HG02763 (cell line): Measurements from ENCODE around the gene OR2L5.
A peak's percentile ranks its signal among the peaks of the same experiment; 100 is the strongest.

ENCODE experiments used
- ATAC-seq: cut with Tn5 transposase; IDR thresholded peaks from one replicate; pipeline ENCODE4 v1.9.1; 2021; ENCODE audit warnings: mild to moderate bottlenecking, moderate library complexity; ENCODE audit not compliant: unreplicated experiment

OR2L5 gene, protein sequence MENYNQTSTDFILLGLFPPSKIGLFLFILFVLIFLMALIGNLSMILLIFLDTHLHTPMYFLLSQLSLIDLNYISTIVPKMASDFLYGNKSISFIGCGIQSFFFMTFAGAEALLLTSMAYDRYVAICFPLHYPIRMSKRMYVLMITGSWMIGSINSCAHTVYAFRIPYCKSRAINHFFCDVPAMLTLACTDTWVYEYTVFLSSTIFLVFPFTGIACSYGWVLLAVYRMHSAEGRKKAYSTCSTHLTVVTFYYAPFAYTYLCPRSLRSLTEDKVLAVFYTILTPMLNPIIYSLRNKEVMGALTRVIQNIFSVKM

DNA sequence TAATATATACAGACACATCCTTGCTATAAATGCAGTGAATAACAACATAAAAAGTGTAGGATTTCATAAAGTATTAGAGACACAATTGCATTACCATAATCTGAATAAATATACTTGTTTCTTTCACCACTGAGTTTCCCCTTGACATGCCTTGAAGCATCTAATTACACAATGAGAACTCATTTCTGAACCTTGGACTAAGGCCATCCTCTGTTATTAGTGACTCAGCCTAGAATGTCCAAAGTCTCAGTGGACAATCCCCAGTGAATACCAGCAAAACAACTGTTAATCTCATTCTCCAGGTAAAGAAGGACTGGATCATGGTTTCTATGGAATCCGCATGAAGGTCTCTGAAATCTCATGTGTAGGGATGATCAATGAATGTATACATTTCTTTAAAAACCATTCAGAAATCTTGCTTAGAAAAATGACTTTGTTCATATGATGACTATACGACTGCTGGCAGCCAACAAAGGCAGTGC is at the start of gene OR2L5:
Gene OR2L5 (plus strand): TSS at position 432 of the 482 bp plus-strand sequence. CDS start 8,288 bp downstream, outside the sequence.
- no peak for ATAC-seq

DNA sequence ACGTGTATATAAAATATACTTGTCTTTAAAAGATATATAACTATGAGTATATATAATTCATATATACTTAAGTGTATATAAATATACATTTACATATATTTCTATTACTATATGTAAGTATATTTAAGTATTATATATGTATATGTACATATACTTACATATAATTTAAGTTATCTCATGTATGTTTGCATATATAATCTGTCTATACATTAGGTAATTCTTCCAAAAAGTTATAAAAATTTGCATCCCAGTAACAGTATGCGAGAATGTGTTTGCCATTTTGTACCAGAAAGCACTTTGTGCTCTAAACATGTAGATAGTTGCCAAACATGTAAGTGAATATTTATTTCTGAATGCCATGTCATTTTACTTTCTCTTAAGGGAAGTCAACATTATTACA is 48.5 kb upstream of the OR2L5 start, which contains the start of gene OR2AK2:
Gene OR2AK2 (plus strand): TSS at position 301 of the 400 bp plus-strand sequence. CDS start 144 bp downstream, outside the sequence.
- no peak for ATAC-seq

DNA sequence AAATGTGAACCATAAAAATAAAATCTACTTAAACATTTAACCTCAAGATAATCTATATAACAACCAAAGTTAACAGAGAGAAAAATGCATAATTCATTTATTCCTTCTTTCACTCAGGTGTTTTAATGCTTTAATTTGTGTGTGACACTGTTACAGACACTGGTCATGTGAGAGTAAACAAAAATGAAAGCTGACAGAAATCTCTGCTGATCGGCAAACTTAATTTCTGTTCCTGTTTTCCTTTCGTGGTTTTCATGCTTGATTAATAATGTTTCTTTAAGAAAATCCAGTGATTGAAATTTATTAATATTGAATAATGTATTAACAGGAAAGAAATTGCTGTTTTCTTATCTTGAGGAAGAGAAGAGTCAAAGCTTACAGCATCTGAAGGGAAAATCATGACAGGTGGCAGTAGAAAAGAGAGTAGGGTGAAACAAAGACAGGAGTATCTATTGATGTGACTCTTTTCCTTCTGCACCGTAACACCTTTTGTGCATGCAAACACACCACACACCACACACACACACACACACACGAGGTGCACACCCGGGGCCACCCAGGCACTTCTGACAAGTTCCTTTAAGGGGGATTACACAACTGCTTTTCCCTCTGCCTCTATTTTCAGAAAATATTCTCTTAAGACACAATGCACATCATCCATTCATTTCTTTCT is 46.8 kb upstream of the OR2L5 start:
- peak; percentile 73 for ATAC-seq

DNA sequence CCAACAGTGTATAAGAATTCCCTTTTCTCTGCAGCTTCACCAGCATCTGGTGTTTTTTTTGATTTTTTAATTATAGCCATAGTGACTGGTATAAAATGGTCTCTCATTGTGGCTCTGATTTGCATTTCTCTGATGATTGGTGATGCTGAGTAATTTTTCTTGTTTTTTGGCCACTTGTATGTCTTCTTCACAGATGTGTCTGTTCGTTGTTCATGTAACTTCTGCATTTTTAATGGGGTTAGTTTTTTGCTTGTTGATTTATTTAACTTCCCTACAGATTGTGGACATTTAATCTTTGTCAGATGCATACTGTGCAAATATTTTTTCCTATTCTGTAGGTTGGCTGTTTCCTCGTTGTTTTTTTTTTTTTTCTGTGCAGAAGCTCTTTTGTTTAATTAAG is 20.5 kb upstream of the OR2L5 start:
- ATAC-seq: no peak

DNA sequence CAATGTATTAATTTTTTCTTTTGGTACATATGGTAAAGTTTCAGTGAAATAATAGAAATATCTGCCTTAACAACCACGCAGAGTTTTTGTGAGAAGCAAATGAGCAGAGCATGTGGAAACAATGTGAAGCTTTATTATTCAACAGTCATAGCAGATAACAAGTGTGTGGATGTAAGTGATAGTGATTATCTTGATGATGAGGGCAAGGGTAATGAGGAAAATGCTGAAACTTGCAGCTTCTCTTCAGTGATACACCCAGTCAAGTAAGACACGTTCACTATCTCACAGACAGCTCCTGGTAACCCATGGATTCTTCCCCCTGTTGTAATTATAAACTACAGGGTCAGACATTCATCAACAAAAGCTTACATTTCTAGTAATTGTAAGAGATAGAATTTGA is 14.6 kb upstream of the OR2L5 start:
- ATAC-seq: no peak

DNA sequence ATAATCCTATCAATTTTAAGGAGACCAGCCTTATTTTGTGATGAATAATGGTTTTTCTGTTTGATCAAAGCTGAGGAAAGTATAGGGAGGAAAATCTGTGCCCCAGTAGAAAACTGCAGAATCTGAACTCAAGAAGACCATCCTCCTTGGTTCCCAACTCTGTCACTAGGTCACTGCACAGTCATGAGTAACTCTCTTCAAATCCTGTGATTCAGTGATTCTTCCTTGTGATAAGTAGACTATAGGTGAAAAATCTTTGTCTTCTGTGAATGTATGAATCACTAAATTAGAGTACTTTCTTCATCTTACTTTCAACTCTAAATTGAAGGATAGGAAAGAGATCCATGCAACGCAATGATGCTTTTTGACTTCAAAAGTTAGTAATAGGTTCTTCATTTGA is 13.3 kb upstream of the OR2L5 start:
- ATAC-seq: no peak

DNA sequence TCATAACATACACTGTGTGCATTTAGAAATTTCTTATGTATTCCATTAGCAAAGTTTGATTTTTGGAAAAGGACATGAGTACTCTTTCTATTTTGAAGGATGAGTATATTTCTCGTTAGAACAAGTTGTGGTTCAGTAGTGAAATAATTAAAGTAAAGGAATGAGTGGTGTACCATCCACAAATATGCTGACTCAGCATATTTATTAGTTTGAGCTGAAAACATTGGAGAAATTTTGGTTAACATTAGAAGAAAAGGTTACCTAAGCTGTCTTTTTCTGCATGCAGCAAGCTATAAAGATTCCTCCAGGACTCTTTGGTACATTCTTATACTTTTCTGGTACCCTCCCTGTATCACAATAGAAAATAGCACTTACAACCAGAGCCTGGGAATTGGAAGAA is 5.7 kb upstream of the OR2L5 start:
- no peak for ATAC-seq

DNA sequence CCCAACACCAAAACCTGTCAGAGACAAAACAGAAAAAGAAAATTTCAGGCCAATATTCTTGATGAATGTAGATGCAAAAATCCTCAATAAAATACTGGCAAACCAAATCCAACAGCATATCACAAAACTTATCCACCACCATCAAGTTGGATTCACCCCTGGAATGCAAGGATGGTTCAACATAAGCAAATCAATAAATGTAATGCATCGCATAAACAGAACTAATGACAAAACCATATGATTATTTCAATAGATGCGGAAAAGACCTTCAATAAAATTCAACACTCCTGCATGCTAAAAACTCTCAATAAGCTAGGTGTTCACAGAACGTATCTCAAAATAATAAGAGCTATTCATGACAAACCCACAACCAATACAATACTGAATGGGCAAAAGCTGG is 3.8 kb upstream of the OR2L5 start:
- ATAC-seq: no peak

DNA sequence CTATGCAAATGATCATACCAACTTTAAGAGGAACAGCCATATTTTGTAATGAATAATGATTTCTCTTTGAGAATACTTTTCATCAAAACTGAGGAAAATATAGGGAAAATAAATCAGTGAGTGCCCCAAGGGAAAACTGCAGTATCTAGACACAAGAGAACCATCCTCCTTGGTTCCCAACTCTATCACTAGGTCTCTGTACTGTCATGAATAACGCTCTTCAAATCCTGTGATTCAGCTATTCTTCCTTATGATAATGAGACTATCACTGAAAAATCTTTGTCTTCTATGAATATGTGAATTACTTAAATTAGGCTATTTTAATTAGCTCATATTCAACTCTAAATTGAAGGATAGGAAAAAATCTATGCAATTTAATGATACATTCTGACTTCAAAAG is 2.3 kb downstream of the OR2L5 start:
- no peak for ATAC-seq

DNA sequence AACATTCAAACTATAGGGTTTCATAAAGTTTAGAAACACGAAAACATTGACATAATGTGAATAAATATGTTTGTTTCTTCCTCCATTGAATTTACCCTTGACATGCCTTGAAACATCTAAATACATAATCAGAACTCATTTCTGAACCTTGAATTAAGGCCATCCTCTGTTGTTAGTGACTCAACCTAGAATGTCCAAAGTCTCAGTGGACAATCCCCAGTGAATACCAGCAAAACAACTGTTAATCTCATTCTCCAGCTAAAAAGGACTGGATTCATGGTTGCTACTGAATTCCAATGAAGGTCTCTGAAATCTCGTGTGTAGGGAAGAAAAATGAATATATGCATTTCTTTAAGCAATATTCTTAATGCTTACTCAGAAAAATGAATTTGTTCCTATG is 16.3 kb downstream of the OR2L5 start, which contains the start of gene OR2L2:
Gene OR2L2 (plus strand): TSS at position 301 of the 400 bp plus-strand sequence. CDS start 8,198 bp downstream, outside the sequence.
- no peak for ATAC-seq

DNA sequence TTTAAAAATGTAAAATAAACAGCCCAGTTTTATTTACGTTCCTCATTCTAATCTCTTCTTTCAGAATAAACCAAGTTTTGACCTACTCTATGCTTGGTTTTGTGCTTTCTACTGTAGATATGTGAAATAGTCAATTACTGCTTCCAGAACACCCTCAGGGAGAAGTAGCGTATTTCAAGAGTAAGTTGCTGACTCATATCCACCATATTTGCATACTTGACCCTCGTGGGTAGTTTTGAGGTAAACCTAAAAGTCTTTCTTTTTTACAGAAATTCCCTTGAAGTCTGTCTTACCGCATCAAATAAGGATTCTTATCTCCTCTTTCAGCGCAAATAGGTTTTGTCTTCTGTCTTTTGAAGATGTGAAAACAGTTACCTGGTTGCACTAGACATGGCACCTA is 31.7 kb downstream of the OR2L5 start:
- no peak for ATAC-seq

DNA sequence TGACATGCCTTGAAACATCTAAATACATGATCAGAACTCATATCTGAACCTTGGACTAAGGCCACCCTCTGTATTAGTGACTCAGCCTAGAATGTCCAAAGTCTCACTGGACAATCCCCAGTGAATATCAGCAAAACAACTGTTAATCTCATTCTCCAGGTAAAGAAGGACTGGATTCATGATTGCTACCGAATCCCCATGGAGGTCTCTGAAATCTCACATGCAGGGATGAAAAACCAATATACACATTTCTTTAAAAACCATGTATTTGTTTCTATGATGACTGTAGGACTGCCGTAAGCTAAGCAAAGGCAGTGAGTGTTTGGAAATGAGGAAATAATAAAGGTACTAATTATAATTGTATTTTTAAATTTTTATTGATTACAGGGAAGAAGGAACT is 33.1 kb downstream of the OR2L5 start, which contains the start of gene OR2L3:
Gene OR2L3 (plus strand): TSS at position 301 of the 400 bp plus-strand sequence. CDS start 13,846 bp downstream, outside the sequence.
- no peak for ATAC-seq

DNA sequence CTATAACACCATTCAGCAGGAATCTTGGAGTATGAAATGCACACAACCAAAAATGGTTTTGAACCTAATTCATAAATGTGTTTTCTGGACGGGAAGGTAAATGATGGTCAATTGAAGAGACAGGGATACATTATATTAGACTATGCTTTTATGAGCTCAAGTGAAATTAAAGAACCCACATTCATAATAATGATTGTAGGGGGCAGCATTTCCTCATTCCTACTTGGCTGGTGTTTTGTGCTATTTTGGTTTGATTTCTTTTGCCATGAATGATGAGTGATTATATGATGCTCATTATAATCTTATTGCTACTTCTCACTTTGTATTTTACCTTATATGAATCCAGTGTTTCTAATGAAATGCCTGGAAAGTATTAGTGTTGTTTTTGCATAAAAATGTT is 33.5 kb downstream of the OR2L5 start:
- ATAC-seq: no peak

DNA sequence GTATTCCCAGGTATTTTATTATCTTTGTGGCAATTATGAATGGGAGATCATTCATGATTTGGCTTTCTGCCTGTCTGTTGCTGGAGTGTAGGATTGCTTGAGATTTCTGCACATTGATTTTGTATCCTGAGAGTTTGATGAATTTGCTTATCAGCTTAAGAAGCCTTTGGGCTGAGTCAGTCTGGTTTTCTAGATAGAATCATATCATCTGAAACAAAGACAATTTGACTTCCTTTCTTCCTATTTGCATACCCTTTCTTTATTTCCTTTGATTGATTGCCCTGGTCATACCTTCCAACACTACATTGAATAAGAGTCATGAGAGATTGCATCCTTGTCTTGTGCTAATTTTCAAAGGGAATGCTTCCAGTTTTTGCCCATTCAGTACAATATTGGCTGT is 41.2 kb downstream of the OR2L5 start:
- no peak for ATAC-seq

DNA sequence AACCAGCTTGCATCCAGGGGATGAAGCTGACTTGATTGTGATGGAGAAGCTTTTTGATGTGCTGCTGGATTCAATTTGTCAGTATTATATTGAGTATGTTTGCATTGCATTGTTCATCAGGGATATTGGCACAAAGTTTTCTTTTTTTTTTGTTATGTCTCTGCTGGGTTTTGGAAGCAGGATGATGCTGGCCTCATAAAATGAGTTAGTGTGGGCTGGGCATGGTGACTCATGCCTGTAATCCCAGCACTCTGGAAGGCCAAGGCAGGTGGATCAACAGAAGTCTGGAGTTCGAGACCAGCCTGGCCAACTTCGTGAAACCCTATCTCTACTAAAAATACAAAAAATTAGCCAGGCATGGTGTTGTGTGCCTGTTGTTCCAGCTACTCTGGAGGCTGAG is 41.8 kb downstream of the OR2L5 start:
- no peak for ATAC-seq

DNA sequence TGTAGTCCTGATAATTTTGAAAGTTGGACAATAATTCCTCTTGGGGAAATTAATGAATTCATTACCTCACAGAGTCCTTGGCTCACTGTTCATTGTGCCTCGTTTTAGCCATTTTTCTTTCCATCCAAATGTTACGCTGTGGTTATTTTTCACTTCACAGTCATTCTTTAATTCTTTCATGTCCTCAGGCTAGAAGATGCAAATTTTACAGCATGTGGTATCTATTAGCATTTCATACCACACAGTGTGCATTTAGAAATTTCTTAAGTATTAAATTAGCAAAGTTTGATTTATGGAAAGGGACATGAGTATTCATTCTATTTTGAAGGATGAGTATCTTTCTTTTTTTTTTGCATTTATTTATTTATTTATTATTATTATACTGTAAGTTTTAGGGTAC is 51.6 kb downstream of the OR2L5 start:
- ATAC-seq: no peak

DNA sequence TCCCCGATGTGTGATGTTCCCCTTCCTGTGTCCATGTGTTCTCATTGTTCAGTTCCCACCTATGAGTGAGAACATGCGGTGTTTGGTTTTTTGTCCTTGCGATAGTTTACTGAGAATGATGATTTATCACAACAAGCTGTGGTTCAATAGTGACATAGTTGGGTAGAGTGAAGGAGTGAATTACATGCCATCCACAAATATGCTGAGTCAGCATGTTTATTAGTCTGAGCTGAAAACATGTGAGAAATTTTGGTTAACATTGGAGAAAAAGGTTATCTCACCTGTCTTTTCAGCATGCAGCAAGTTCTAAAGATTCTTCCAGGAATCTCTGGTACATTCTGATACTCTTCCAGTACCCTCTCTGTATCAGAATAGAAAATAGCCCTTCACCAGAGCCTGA is 52.1 kb downstream of the OR2L5 start:
- ATAC-seq: no peak
